ENCODE measurements around the gene ZNF789. TPM values are rescaled to one million over a fixed set of nuclear protein-coding genes. Genes with fewer than 3 reads are reported as not detected.

Gene ZNF789
- total and polyA plus RNA-seq, 4 donors = 4.1 to 19.7 (median 11.6) TPM

DNA sequence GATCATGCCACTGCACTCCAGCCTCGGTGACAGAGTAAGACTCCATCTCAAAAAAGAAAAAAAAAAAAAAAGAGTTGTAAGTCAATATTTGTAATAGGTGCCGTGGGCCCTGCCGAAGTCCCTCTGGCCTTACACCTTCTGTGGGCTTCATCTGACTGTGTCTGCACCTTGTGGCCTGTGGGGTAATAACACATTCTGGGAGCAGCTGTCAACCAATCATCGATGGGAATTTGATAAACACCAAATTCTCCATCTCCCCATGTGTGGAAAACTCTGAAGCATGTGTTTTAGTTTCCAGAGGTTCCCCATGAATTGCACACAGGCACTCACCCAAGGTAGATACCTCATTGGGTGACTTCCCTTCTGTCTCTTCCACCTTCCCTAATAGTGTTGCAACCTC, 16.5 kb downstream of the ZNF789 start:
- Histone ChIP-seq H3K4me3 (no peak overlapping the region), H3K27me3 (ENCODE audit: control insufficient read depth in 3 of 3, insufficient read depth in 3 of 3, low read length in 2 of 3) (no peaks in the 10 kb centered on the region), H3K27ac (ENCODE audit: low read depth in 1 of 2, low read length in 1 of 2) (no peak overlapping the region), H3K9me3 (ENCODE audit: control insufficient read depth in 4 of 4, insufficient read depth in 3 of 4, low read length in 3 of 4) (peaks cover 0 to 11% (median 5%) of the 10 kb centered on the region in 4 donors), H3K36me3 (ENCODE audit: control insufficient read depth in 4 of 4, insufficient read depth in 4 of 4, low read length in 4 of 4) (peaks cover 15 to 20% (median 18%) of the 10 kb centered on the region in 4 donors), H3K4me1 (ENCODE audit: control insufficient read depth in 5 of 5, insufficient read depth in 5 of 5, low read length in 5 of 5) (no peaks in the 10 kb centered on the region), H3K9ac (ENCODE audit: insufficient read depth in 1 of 2, low read length in 2 of 2) (no peak overlapping the region)
- no peak for ATAC-seq (ENCODE audit: insufficient read depth, low FRiP score)
- TF ChIP-seq, protein P1, sequence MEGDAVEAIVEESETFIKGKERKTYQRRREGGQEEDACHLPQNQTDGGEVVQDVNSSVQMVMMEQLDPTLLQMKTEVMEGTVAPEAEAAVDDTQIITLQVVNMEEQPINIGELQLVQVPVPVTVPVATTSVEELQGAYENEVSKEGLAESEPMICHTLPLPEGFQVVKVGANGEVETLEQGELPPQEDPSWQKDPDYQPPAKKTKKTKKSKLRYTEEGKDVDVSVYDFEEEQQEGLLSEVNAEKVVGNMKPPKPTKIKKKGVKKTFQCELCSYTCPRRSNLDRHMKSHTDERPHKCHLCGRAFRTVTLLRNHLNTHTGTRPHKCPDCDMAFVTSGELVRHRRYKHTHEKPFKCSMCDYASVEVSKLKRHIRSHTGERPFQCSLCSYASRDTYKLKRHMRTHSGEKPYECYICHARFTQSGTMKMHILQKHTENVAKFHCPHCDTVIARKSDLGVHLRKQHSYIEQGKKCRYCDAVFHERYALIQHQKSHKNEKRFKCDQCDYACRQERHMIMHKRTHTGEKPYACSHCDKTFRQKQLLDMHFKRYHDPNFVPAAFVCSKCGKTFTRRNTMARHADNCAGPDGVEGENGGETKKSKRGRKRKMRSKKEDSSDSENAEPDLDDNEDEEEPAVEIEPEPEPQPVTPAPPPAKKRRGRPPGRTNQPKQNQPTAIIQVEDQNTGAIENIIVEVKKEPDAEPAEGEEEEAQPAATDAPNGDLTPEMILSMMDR (IDR thresholded peaks at IDR 0.05; ENCODE audit: control extremely low read depth, extremely low read depth) = no peak
- no peak for DNase-seq
- WGBS, 2 donors = 85 to 93% methylated on average over 4 of the region's 4 CpGs

DNA sequence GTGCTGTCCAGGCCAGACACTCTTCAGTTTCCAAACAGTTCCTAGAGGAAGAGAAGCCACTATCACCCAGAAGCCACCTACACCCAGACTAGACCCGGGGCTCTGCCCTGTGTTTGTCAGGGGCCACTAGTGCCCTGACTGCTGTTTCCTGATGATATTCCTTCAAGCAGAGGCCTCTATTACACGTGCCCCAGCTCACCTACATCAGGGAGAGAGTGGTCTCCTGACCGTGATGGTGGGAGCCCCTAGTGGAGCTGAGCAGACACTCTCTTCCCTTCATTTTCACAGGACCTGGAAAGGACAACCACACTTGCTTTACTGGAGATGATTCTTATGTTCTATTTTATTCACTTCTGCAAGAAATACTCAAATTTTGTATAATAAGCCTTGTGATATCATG, 18.2 kb downstream of the ZNF789 start:
- no peak overlapping the region for H3K27ac ChIP-seq (ENCODE audit: low read depth in 1 of 2, low read length in 1 of 2)
- H3K27me3 ChIP-seq (ENCODE audit: control insufficient read depth in 3 of 3, insufficient read depth in 3 of 3, low read length in 2 of 3) = no peaks in the 10 kb centered on the region
- H3K4me1 ChIP-seq (ENCODE audit: control insufficient read depth in 5 of 5, insufficient read depth in 5 of 5, low read length in 5 of 5) = no peaks in the 10 kb centered on the region
- peaks cover 0 to 14% (median 7%) of the 10 kb centered on the region in 4 donors for H3K9me3 ChIP-seq (ENCODE audit: control insufficient read depth in 4 of 4, insufficient read depth in 3 of 4, low read length in 3 of 4)
- WGBS, 2 donors = 68 to 78% methylated on average over 3 of the region's 3 CpGs
- TF ChIP-seq, protein P1 (IDR thresholded peaks at IDR 0.05; ENCODE audit: control extremely low read depth, extremely low read depth) = no peak
- ATAC-seq (ENCODE audit: insufficient read depth, low FRiP score) (no peak), DNase-seq (no peak)
- H3K4me3 ChIP-seq = no peak overlapping the region
- peaks cover 22 to 26% (median 24%) of the 10 kb centered on the region in 4 donors for H3K36me3 ChIP-seq (ENCODE audit: control insufficient read depth in 4 of 4, insufficient read depth in 4 of 4, low read length in 4 of 4)
- no peak overlapping the region for H3K9ac ChIP-seq (ENCODE audit: insufficient read depth in 1 of 2, low read length in 2 of 2)

DNA sequence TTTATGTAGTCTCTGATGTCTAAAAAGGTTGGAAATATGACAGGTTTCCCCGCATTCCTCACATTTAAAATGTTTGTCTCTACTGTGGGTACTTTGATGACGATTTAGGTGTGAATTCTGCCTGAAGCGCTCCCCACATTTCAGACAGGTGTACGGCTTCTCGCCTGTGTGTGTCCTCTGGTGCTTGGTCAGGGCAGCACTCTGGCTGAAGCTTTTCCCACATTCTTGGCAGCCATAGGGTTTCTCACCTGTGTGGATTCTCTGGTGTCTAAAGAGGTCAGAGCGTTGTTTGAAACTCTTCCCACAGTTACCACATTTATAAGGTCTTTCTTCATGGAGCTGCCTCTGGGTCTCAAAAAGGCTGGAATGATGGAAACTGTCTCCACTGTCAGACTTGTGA, 21.1 kb downstream of the ZNF789 start:
- H3K27me3 ChIP-seq (ENCODE audit: control insufficient read depth in 3 of 3, insufficient read depth in 3 of 3, low read length in 2 of 3) = no peaks in the 10 kb centered on the region
- ATAC-seq (ENCODE audit: insufficient read depth, low FRiP score) (no peak), DNase-seq (no peak)
- TF ChIP-seq, protein P1 (IDR thresholded peaks at IDR 0.05; ENCODE audit: control extremely low read depth, extremely low read depth) = no peak
- 97 to 98% methylated on average over 6 of the region's 6 CpGs for WGBS, 2 donors
- peaks cover 0 to 17% (median 7%) of the 10 kb centered on the region in 4 donors for H3K9me3 ChIP-seq (ENCODE audit: control insufficient read depth in 4 of 4, insufficient read depth in 3 of 4, low read length in 3 of 4)
- H3K9ac ChIP-seq (ENCODE audit: insufficient read depth in 1 of 2, low read length in 2 of 2) = no peak overlapping the region
- H3K27ac ChIP-seq (ENCODE audit: low read depth in 1 of 2, low read length in 1 of 2) = no peak overlapping the region
- peaks cover 2 to 10% (median 10%) of the 10 kb centered on the region in 5 donors for H3K4me1 ChIP-seq (ENCODE audit: control insufficient read depth in 5 of 5, insufficient read depth in 5 of 5, low read length in 5 of 5)
- no peak overlapping the region for H3K4me3 ChIP-seq
- peaks cover 25 to 34% (median 29%) of the 10 kb centered on the region in 4 donors for H3K36me3 ChIP-seq (ENCODE audit: control insufficient read depth in 4 of 4, insufficient read depth in 4 of 4, low read length in 4 of 4)
